ENCODE data around the gene LARGE1.

Gene LARGE1

DNA sequence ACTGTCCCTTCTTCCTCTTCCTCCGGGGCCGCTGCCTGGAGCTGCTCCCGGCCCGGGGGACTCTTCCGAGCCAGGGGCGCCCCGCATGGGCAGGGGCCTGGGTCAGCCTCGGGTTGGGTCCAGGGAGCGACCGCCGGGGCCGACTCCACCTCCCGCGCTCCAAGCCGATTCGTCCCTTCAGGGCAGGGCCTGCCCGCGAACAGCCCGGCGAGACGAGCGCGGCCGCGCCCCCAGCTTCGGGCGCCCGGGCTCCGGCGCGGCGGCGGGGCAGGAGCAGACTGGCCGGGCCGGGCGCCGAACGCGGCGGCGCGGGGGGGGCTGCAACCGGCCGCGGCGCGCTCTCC is at the start of gene LARGE1:
TSS of gene LARGE1 (minus strand) at position 280 of the 344 bp plus-strand sequence.
- TF ChIP-seq ZBTB7A (IDR thresholded peaks at IDR 0.05; ENCODE audit: low read depth) (no peak), EGR1 (IDR thresholded peaks at IDR 0.05) (no peak)

DNA sequence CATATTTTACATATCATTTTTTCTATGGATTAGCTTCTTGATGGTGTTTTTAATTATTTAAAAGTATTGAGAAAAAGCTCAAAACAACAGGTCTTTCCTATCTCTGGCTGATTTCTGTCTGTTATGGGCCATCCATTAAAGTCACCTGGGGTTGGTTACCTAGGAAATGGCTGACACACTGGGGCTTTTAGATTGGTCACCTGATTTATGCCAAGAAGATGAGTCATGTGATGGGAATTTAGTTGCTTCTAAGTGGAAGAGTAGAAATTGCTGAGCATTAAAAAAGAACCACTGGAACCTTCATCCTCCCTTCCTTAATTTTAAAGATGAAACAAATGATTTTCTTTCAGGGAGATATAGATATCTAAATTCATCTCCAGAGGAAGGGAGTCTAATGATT is 48.8 kb upstream of the LARGE1 start:
- TF ChIP-seq ZBTB7A (IDR thresholded peaks at IDR 0.05; ENCODE audit: low read depth): no peak
- no peak for TF ChIP-seq TAF1 (IDR thresholded peaks at IDR 0.05; ENCODE audit: low read depth)
- TF ChIP-seq YY1 (IDR thresholded peaks at IDR 0.05; ENCODE audit: low read depth): no peak
- TF ChIP-seq TEAD4 (IDR thresholded peaks at IDR 0.05): no peak
- no peak for TF ChIP-seq CREB1 (IDR thresholded peaks at IDR 0.05; ENCODE audit: low read depth)
- TF ChIP-seq, protein P1, sequence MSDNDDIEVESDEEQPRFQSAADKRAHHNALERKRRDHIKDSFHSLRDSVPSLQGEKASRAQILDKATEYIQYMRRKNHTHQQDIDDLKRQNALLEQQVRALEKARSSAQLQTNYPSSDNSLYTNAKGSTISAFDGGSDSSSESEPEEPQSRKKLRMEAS (IDR thresholded peaks at IDR 0.05): no peak
- TF ChIP-seq EGR1 (IDR thresholded peaks at IDR 0.05): no peak
- no peak for TF ChIP-seq FOXM1 (IDR thresholded peaks at IDR 0.05; ENCODE audit: borderline replicate concordance, low read depth)
- TF ChIP-seq, protein P2, sequence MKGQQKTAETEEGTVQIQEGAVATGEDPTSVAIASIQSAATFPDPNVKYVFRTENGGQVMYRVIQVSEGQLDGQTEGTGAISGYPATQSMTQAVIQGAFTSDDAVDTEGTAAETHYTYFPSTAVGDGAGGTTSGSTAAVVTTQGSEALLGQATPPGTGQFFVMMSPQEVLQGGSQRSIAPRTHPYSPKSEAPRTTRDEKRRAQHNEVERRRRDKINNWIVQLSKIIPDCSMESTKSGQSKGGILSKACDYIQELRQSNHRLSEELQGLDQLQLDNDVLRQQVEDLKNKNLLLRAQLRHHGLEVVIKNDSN (IDR thresholded peaks at IDR 0.05): no peak
- no peak for TF ChIP-seq EP300 (IDR thresholded peaks at IDR 0.05; ENCODE audit: borderline replicate concordance)
- no peak for TF ChIP-seq NFIC (IDR thresholded peaks at IDR 0.05)
- no peak for TF ChIP-seq RAD21 (IDR thresholded peaks at IDR 0.05; ENCODE audit: low read depth)

DNA sequence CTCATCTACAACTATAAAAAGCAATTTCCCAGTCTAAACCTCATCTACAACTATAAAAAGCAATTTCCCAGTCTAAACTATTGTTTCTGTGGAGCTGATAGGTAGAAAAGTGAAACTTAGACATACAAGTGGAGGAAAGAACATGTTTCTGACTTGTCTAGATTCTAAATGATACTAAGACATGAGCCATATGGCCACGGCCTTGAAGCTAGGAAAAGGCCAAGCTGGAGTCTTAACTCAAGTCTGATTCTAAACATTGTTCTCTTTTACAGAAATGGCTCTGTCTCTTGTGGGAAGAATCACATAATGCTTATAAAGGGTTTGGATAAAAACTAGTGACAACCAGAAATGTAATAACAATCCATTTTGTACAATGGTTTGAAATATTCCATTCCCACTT is 43.8 kb upstream of the LARGE1 start:
- no peak for TF ChIP-seq YY1 (IDR thresholded peaks at IDR 0.05; ENCODE audit: low read depth)
- no peak for TF ChIP-seq TAF1 (IDR thresholded peaks at IDR 0.05; ENCODE audit: low read depth)
- no peak for TF ChIP-seq ZBTB7A (IDR thresholded peaks at IDR 0.05; ENCODE audit: low read depth)
- no peak for TF ChIP-seq NFIC (IDR thresholded peaks at IDR 0.05)
- TF ChIP-seq, protein P2 (IDR thresholded peaks at IDR 0.05): no peak
- no peak for TF ChIP-seq EGR1 (IDR thresholded peaks at IDR 0.05)

DNA sequence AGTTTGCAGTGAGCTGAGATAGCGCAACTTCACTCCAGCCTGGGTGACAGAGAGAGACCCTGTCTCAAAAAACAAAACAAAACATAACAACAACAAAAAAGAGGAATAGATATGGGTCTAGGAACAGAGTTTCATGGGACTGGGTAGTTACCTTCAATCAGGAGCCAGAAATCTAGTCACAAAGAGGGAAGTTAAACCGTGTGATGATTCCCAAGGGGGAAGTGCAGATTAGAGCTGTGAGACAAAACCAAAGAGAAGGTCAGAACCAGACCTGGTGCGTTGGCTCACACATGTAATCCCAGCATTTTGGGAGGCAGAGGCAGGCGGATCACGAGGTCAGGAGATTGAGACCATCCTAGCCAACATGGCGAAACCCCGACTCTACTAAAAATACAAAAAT is 42.1 kb upstream of the LARGE1 start:
- TF ChIP-seq, protein P3, sequence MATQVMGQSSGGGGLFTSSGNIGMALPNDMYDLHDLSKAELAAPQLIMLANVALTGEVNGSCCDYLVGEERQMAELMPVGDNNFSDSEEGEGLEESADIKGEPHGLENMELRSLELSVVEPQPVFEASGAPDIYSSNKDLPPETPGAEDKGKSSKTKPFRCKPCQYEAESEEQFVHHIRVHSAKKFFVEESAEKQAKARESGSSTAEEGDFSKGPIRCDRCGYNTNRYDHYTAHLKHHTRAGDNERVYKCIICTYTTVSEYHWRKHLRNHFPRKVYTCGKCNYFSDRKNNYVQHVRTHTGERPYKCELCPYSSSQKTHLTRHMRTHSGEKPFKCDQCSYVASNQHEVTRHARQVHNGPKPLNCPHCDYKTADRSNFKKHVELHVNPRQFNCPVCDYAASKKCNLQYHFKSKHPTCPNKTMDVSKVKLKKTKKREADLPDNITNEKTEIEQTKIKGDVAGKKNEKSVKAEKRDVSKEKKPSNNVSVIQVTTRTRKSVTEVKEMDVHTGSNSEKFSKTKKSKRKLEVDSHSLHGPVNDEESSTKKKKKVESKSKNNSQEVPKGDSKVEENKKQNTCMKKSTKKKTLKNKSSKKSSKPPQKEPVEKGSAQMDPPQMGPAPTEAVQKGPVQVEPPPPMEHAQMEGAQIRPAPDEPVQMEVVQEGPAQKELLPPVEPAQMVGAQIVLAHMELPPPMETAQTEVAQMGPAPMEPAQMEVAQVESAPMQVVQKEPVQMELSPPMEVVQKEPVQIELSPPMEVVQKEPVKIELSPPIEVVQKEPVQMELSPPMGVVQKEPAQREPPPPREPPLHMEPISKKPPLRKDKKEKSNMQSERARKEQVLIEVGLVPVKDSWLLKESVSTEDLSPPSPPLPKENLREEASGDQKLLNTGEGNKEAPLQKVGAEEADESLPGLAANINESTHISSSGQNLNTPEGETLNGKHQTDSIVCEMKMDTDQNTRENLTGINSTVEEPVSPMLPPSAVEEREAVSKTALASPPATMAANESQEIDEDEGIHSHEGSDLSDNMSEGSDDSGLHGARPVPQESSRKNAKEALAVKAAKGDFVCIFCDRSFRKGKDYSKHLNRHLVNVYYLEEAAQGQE (IDR thresholded peaks at IDR 0.05; ENCODE audit: low read depth): no peak
- TF ChIP-seq CEBPB (IDR thresholded peaks at IDR 0.05) (no peak), CREB1 (IDR thresholded peaks at IDR 0.05; ENCODE audit: low read depth) (no peak), TAF1 (IDR thresholded peaks at IDR 0.05; ENCODE audit: low read depth) (no peak), YY1 (IDR thresholded peaks at IDR 0.05; ENCODE audit: low read depth) (no peak), EP300 (IDR thresholded peaks at IDR 0.05; ENCODE audit: borderline replicate concordance) (no peak), NFIC (IDR thresholded peaks at IDR 0.05) (no peak), FOXM1 (IDR thresholded peaks at IDR 0.05; ENCODE audit: borderline replicate concordance, low read depth) (no peak), RAD21 (IDR thresholded peaks at IDR 0.05; ENCODE audit: low read depth) (no peak), TCF12 (IDR thresholded peaks at IDR 0.05; ENCODE audit: low read depth) (no peak), ZBTB7A (IDR thresholded peaks at IDR 0.05; ENCODE audit: low read depth) (no peak), EGR1 (IDR thresholded peaks at IDR 0.05) (no peak), TEAD4 (IDR thresholded peaks at IDR 0.05) (no peak)
- TF ChIP-seq, protein P1 (IDR thresholded peaks at IDR 0.05): no peak
- TF ChIP-seq, protein P2 (IDR thresholded peaks at IDR 0.05): no peak

DNA sequence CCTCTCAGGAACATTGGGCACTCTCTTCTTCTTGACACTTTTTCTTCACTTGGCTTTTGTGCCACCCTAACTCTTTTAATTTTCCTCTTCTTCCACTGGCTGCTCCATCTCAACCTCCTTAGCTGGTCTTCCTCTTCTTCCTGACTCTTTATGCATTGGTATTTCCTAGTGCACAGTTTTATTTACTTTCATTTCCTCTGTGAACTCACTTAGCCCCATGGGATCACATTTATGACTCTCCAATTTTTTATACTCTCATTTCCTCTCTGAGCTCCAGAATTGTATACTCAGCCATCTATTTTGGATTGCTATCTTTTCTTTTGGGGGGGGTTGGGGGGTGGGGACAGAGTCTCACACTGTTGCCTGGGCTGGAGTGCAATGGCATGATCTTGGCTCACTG is 38.5 kb upstream of the LARGE1 start:
- TF ChIP-seq TCF12 (IDR thresholded peaks at IDR 0.05; ENCODE audit: low read depth) (no peak), TAF1 (IDR thresholded peaks at IDR 0.05; ENCODE audit: low read depth) (no peak), CREB1 (IDR thresholded peaks at IDR 0.05; ENCODE audit: low read depth) (no peak), EGR1 (IDR thresholded peaks at IDR 0.05) (no peak), ZBTB7A (IDR thresholded peaks at IDR 0.05; ENCODE audit: low read depth) (no peak), CEBPB (IDR thresholded peaks at IDR 0.05) (no peak), RAD21 (IDR thresholded peaks at IDR 0.05; ENCODE audit: low read depth) (no peak), NFIC (IDR thresholded peaks at IDR 0.05) (no peak), EP300 (IDR thresholded peaks at IDR 0.05; ENCODE audit: borderline replicate concordance) (no peak), YY1 (IDR thresholded peaks at IDR 0.05; ENCODE audit: low read depth) (no peak), FOXM1 (IDR thresholded peaks at IDR 0.05; ENCODE audit: borderline replicate concordance, low read depth) (no peak), TEAD4 (IDR thresholded peaks at IDR 0.05) (no peak)
- TF ChIP-seq, protein P3 (IDR thresholded peaks at IDR 0.05; ENCODE audit: low read depth): no peak
- TF ChIP-seq, protein P2 (IDR thresholded peaks at IDR 0.05): no peak
- TF ChIP-seq, protein P1 (IDR thresholded peaks at IDR 0.05): no peak
